Superior temporal gyrus (tissue), 1 donor: ENCODE measurements around the gene CRYBG3.
"Not testable (repeated sequence)": the region's sequence is repeated elsewhere in the genome, so short reads cannot be mapped to it uniquely, and the experiment has no call there.

Source experiments
- DNase-seq: peaks from one replicate; pipeline ENCODE4 v3.0.0-alpha.2; 2016; ENCODE audit errors: extremely low spot score

Gene CRYBG3

GRCh38 chr3:97896547-97896946 is 74.7 kb downstream of the CRYBG3 start:
- no peak for DNase-seq

DNA sequence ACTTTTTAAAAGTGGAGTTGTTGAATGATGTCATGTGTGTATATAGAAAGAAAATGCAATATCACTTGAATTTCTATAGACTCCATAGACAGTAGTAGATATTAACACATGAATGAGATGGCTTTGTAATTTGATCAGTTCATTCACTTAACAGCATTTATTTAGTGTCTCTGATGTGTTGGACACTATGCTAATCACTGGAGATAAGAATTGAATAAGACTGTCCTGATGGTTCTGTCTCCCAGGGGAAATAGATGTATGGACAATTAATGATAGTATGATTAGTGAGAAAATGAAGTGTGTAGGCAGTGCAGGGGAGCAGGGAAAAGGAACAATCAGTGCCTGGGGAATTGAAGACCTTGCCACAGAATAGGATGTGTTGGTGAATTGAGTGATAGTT is 77.5 kb downstream of the CRYBG3 start:
- DNase-seq = no peak

- no peak for DNase-seq
These were observed 79.8 kb downstream of the CRYBG3 start for GRCh38 chr3:97901313-97902248.

DNA sequence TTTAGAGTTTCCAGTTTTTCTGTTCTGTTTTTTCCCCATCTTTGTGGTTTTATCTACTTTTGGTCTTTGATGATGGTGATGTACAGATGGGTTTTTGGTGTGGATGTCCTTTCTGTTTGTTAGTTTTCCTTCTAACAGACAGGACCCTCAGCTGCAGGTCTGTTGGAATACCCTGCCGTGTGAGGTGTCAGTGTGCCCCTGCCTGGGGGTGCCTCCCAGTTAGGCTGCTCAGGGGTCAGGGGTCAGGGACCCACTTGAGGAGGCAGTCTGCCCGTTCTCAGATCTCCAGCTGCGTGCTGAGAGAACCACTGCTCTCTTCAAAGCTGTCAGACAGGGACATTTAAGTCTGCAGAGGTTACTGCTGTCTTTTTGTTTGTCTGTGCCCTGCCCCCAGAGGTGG is 88.0 kb downstream of the CRYBG3 start:
- DNase-seq = not testable (repeated sequence)

DNA sequence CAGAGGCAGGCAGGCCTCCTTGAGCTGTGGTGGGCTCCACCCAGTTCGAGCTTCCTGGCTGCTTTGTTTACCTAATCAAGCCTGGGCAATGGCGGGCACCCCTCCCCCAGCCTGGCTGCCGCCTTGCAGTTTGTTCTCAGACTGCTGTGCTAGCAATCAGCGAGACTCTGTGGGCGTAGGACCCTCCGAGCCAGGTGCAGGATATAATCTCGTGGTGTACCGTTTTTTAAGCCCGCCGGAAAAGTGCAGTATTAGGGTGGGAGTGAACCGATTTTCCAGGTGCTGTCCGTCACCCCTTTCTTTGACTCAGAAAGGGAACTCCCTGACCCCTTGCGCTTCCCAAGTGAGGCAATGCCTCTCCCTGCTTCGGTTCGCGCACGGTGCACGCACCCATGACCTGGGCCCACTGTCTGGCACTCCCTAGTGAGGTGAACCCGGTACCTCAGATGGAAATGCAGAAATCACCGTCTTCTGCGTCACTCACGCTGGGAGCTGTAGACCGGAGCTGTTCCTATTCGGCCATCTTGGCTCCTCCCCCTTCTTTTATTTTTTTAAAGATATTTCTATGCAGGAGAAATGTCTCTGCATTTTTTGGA is 88.5 kb downstream of the CRYBG3 start:
- not testable (repeated sequence) for DNase-seq

- no peak for DNase-seq
These were observed 89.1 kb downstream of the CRYBG3 start for GRCh38 chr3:97910931-97911351.

DNA sequence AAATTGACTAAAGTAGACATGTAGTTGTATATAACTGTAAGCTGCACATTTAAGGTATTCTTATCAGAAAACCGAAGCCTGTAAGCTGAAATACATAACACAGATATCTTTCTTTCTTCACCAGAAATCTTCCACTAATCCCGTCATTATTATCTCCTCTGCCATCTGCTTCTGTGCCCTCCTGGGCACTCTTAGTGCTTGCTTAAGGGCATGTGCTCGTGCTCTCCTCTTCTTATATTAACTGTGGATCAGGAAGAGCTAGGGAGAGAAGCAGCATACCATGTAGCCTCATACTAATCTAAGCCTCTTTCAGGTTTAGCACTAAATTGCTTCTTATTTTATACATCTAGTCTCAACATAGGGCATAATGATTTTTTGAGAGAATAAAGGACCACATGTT is 89.6 kb downstream of the CRYBG3 start:
- DNase-seq = no peak

- DNase-seq = no peak
These were observed 92.6 kb downstream of the CRYBG3 start for GRCh38 chr3:97914388-97914787.

DNA sequence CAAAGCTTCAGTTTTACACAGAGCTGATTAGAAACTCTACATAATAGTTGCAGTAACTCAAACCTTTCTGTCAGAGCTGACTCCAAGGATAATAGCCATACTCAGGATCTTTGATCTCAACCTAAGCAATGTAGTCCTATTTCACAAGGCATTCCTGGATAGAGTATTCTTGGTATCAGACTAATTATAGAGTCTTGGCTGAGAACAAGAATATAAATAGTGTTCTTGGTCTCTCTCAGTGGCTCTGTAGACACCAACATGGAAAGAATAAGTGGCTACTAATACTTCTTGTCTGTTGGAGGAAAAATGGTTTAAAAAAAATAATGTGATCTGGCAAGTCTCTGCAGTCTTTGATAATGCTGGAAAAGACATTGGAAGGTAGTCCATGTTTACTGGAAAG is 94.8 kb downstream of the CRYBG3 start:
- DNase-seq = no peak

GRCh38 chr3:97917813-97918536 is 96.2 kb downstream of the CRYBG3 start:
- DNase-seq = no peak

GRCh38 chr3:97927704-97928103 is 105.9 kb downstream of the CRYBG3 start:
- no peak for DNase-seq

DNA sequence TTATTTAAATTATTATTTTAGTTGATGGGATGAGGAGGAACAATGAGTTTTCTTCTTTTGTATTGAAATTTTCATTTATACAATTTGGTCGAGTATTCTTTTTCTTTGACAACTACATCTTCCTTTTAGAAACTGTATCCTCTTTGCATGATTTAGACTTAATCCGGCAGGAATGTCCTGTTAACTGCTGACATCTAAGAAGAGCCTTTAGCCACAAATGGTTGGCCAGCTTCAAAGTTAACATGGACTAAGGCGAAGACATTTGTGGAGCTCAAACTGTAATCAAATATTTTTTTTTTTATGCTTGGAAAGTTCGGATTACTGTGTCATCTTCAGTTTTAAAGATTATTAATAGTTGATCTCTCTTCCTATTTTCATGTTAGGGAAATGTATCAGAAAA is 107.2 kb downstream of the CRYBG3 start:
- DNase-seq = no peak

DNA sequence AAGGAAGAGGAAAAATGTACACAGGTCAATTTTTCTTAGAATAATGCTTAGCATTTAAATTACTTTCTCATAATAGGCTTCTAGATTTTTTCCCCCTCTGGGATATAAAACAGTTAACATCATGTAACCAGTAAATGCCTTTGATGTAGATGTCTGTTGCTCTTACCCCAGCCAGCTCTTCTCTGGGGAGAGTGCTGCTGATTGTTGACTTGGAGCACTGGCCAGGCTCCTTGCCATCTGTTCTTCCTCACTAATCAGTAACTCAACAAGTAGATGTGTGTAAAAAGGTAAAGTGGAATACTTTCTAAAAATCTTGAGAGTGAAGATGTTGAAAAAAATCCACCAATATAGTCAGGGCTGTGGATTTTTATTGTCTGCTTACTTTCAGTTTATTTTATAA is 108.2 kb downstream of the CRYBG3 start:
- no peak for DNase-seq

DNA sequence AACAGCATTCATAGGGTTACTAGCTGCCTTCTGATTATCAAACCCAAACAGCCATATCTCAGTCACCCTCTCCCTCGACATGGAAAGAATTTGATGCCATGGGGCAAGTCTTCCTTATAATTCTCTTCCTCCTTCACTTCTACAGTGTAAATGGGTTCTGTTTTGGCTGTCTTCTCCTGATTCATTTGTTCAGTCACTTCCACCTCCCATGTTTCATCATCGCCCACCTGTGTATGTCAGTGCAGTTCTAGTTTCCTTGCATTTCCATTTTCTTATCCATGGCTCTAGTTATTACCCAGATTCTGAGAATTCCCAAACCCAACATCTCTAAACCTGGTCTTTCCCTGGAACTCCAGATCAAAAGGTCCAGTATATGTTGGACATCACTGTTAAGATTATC is 109.4 kb downstream of the CRYBG3 start:
- DNase-seq = no peak

GRCh38 chr3:97932387-97932801 is 110.6 kb downstream of the CRYBG3 start:
- DNase-seq = no peak

- DNase-seq = no peak
These were observed 113.3 kb downstream of the CRYBG3 start for GRCh38 chr3:97934980-97935695.

DNA sequence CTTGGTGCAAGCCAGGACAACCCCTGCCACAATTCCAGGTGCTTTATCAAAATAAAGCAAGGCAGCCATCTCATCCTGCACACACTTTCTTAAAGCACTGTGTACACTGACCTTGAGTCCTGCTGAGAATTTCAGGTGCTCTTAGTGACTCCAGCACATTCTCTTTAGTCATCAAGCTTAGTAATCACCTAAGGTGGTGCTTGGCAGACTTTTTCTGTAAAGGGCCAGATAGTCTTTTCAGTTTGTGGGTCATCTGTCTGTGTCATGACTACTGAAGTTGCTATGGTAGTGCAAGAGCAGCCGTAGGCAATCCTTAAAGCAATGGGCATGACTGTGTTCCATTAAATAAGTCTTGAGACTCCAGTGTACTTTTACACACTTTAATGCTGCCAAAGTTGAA is 114.0 kb downstream of the CRYBG3 start:
- DNase-seq = no peak

DNA sequence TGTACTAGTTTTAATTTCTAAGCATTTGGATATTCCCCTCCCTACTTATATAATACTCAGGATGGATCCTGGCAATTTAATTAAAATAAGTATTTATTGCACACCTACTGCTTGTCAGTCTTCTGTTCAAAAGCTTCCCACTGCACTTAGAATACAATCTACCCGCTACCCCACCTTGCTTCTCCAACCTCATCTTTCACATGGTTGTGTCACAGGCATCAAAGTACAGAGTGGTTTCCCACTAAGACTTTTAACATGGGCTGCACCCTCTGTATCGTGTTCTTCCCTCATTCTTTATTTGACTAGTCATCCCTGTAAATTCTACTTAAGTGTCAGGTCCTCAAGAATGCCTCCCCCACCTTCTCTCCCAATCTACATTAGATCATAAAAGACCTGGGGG is 115.4 kb downstream of the CRYBG3 start:
- no peak for DNase-seq

GRCh38 chr3:97938444-97938843 is 116.6 kb downstream of the CRYBG3 start:
- DNase-seq = no peak

DNA sequence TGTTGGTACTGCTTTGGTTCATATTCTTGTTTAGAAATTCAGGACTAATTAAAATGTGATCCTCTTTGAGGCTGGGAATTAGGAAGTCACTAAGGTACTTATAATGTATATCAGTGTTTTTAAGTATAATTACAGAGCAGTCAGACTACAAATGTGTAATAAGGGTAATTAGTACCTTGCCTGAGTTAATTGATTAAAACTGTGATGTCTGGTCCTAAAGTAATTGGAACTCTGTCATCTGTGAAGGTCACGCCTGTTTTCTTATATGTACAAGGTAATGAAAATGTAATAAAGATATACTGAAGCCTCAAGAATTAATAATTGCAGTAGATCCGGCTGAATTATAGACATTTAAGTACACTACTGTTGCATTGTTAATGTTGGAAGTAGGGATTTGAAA is 117.6 kb downstream of the CRYBG3 start:
- DNase-seq = no peak

- no peak for DNase-seq
These were observed 118.2 kb downstream of the CRYBG3 start for GRCh38 chr3:97940034-97940433.
